Gastrocnemius medialis (tissue), 4 donors: ENCODE results near the gene ZNF366.

ENCODE experiments used
- POLR2A ChIP-seq, 2 donors: fragments of 450-650 bp; IDR thresholded peaks; one replicate each; pipeline ENCODE4 v1.6.1; 2017; ENCODE audit warnings: antibody characterized with exemption in 2 of 2, mild to moderate bottlenecking in 2 of 2, moderate library complexity in 2 of 2
- TF ChIP-seq, protein P1 (sequence below), 5 experiments: fragments of 450-650 bp in 3 of 5; fragments of 200-600 bp in 2 of 5; sonication (generic) in 2 of 5; IDR thresholded peaks in 4 of 5; conservative IDR thresholded peaks in 1 of 5; 1 replicate in 4 of 5; 2 replicates in 1 of 5; pipeline ENCODE4 v1.5.1; 2016 to 2019; ENCODE audit warnings: antibody characterized with exemption in 5 of 5, mild to moderate bottlenecking in 3 of 5, moderate library complexity in 3 of 5

GRCh38 chr5:72452515-72453245, 54.5 kb downstream of the ZNF366 start:
- TF ChIP-seq POLR2A (IDR thresholded peaks at IDR 0.05), result peak in 1 of 2 donors; percentile 11
- TF ChIP-seq, protein P1, sequence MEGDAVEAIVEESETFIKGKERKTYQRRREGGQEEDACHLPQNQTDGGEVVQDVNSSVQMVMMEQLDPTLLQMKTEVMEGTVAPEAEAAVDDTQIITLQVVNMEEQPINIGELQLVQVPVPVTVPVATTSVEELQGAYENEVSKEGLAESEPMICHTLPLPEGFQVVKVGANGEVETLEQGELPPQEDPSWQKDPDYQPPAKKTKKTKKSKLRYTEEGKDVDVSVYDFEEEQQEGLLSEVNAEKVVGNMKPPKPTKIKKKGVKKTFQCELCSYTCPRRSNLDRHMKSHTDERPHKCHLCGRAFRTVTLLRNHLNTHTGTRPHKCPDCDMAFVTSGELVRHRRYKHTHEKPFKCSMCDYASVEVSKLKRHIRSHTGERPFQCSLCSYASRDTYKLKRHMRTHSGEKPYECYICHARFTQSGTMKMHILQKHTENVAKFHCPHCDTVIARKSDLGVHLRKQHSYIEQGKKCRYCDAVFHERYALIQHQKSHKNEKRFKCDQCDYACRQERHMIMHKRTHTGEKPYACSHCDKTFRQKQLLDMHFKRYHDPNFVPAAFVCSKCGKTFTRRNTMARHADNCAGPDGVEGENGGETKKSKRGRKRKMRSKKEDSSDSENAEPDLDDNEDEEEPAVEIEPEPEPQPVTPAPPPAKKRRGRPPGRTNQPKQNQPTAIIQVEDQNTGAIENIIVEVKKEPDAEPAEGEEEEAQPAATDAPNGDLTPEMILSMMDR (IDR thresholded peaks at IDR 0.05 in 4 of 5, conservative IDR thresholded peaks at IDR 0.05 in 1 of 5), result no peak
